Activated CD8-positive, alpha-beta memory T cell treated with anti-CD3 and anti-CD28 coated beads, Interleukin-2, amount 50 U/mL, for 24 hours (primary cell): ENCODE data around the gene SMC6.

ENCODE experiments used
- DNase-seq: peaks from one replicate; pipeline ENCODE4 v3.0.0-alpha.2; 2020; ENCODE audit errors: extremely low read depth

SMC6 gene

DNA sequence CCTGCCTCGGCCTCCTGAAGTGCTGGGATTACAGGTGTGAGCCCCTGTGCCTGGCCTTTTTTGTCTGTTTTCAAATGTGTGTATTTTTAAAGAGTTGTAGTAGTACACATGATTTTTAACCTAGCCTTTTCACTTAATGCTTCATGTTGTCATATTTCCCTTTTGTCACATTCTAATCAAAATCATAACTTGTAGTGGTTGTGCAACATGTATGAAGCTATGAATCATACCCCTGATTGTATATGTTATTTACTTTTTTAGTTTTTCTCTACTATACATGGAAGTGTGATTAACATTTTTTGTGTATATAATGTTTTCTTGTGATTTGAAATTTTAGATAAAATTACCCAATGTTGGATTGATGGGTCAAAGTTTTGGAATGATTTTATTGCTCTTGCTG lies 8.8 kb upstream of the SMC6 start:
- no peak for DNase-seq

DNA sequence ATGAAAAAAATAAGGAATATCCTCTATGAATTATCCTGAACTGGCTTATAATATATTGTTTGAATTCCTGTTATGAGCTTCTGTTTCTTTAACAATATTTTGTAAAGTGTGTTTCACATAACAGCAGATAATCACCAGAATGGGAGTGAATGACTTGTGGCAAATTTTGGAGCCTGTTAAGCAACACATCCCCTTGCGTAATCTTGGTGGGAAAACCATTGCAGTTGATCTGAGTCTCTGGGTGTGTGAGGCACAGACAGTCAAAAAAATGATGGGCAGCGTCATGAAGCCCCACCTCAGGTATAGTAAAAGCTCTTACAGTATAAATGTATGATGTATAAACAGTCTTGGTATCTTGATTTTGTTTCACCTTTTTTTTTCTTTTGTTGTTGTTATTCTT lies 6.2 kb upstream of the SMC6 start:
- no peak for DNase-seq

GRCh38 chr2:17758118-17758517 lies 4.5 kb upstream of the SMC6 start:
- no peak for DNase-seq

- DNase-seq = no peak
Measured at GRCh38 chr2:17757321-17757720, 3.7 kb upstream of the SMC6 start.

DNA sequence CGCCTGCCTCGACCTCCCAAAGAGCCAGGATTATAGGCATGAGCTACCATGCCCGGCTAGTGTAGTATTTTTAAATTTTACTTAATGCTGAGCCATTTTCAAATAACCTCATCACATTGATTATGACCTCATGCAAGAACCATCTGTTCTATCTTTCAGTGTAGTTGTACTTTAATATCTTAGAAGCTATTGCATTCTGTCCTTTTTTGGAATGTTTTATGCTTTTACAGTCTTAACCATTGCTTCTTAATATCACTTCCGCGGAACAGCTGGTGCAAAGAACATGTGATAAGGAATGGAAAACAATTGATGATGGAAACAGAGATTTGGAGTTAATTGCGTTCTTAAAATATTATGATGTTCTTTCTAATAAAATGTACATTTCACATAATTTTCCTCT lies 3.1 kb upstream of the SMC6 start:
- DNase-seq = no peak

DNA sequence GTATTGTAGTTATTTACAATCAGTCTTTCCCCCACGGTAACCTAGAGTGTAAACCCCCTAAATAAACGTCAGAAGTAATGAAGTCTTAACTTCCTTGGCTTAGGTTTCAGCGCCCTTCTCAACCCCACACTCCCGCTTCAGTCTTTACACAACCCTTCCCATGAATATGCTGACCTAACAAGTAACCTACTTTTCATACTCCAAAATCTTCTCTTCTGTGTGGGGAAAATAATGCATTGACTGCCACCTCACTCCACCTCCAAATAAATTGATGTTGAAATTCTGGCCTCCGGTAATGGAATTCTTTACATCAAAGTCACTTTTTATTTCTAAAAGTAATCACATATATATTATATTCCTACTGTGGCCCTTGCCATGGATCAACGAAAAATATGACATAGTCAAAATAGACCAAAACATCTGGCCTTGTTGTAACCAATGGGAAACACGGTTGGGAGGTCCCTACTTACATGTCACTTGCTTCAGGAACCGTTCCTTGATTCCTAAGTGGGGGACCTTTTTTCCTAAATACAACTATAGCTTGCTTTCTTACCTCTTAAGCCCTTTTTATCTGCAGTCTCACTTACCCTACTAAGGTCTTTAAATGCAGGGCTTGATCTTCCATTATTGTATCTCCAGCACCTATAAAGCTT lies 1.3 kb upstream of the SMC6 start:
- DNase-seq = no peak

DNA sequence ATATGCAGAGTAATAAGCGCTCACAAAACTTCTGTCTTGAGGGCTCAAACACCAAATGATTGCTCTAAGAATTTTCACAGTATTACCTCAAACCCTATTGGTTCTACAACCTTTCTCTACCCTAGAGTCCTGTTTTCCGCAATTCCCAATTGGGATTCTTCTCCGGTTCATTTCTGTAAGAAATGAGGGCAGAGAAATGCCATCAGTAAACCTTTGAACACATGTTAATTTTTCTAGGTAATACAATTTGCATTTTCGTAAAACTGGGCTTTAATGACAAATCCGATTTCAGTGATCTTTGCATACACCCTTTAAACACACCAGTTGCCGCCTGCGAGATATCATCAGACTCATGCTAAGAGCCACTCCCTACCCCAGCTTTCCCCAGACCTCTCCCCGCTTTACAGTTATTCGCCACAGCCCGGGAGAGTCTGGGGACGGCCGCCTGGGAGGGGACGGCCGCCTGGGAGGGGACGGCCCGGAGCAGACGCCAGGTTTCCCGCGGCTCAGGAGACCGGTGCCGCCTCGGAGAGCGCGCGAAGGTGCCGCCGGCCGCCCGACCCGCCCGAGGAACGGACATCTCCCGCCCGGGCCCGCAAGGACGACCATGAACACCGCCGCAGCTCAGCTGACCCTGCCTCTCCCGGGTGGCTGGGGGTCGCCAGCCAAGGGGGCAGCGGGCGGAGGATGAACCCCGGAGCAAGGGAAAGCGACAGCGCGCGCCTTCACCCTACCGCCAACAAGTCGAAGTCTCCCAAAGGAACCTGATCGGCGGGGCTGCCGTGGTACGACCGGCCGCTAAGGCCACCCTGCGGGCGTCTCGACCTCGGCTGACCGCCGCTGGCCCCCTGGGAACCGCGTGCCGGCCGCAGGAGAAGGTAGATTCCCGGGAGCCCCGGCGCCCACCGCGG lies 463 bp downstream of the SMC6 start:
- no peak for DNase-seq

DNA sequence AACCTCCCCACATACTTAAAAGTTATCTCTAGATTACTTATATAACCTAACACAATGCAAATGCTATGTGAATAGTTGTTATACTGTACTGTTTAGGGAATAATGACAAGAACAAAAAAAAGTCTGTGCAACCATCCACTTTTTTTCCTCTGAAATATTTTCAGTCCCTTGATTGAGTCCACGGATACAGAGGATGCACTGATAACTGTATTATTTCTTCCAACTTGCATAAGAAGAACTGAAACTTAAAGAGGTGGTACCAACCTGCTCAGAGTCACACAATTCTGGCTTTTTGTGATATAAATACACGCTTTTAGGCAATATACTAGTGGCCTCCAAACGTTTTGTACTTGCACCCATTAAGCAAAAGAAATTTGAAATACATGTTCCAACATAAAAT lies 1.4 kb downstream of the SMC6 start:
- DNase-seq = no peak

GRCh38 chr2:17749753-17750438 lies 3.7 kb downstream of the SMC6 start:
- no peak for DNase-seq

DNA sequence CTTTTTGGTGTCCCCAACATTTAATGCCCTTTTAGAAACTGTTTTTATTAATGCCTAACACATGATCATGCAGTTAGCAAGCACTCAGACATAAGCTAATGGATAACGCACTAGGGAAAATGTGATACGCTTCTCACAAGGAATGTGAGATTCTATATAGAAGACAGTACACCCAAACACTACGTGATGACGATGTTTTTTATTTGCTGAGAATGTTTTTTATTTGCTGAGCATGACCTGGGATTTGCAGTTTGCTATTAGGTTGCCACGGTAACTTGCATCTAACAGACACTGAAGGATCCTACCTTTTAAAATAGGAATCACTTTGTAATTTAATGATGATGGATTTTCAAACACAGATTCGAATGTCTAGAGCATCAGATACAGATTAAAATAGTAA lies 4.9 kb downstream of the SMC6 start:
- DNase-seq = no peak

GRCh38 chr2:17747684-17748452 lies 5.7 kb downstream of the SMC6 start:
- no peak for DNase-seq

DNA sequence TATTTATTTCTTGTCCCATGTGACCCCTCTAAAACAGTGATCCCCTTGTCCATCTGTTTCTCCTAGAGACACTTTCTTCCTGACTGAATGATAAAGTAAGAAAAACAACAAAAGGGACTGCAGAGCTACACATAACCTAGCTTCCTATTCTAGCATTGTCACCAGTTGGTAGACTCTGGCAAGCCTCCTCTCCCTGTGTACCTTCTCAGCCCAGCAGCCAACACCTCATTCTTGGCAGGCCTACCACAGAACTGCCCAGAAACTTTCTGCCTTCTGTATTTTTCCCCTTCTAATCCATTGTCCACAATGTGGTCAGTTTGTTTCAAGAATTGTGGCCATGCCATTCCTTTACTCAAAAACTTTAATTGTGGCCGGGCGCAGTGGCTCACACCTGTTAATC lies 13.4 kb downstream of the SMC6 start:
- DNase-seq = no peak

GRCh38 chr2:17736989-17737388 lies 16.6 kb downstream of the SMC6 start:
- no peak for DNase-seq

DNA sequence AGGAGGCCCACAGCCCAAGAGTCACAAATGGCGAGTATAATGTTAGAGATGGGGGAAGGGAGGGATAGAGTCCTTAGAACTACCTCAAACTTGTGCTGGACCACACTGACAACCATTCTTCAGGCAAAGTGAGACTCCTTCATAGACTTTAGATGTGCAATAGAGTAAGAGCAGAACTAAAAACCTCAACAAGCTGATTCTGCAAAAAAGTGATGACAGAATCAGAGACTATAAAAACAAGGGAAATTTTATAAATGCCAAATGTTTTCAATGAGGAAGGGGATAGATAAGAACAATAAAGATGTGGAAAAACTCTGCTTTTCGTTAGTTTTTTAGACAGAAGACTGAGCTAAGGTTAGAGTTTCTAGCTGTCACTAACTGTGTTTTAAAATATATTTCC lies 17.7 kb downstream of the SMC6 start:
- DNase-seq = no peak

- no peak for DNase-seq
Measured at GRCh38 chr2:17733599-17733998, 20.0 kb downstream of the SMC6 start.

GRCh38 chr2:17729880-17730279 lies 23.7 kb downstream of the SMC6 start:
- no peak for DNase-seq

DNA sequence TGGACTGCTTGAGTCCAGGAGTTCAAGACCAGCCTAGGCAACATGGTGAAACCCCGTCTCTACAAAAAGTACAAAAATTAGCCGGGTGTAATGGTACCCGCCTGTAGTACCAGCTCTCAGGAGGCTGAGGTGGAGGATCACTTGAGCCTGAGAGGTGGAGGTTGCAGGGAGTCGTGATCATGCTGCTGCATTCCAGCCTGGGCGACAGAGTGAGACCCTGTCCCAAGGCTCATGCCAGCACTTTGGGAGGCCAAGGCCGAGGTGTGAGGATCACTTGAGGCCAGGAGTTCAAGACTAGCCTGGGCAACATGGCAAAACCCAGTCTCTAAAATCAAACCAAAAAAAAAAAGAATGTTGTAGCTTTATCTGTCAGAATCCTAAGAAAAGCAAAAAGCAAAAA lies 25.4 kb downstream of the SMC6 start:
- DNase-seq = no peak

DNA sequence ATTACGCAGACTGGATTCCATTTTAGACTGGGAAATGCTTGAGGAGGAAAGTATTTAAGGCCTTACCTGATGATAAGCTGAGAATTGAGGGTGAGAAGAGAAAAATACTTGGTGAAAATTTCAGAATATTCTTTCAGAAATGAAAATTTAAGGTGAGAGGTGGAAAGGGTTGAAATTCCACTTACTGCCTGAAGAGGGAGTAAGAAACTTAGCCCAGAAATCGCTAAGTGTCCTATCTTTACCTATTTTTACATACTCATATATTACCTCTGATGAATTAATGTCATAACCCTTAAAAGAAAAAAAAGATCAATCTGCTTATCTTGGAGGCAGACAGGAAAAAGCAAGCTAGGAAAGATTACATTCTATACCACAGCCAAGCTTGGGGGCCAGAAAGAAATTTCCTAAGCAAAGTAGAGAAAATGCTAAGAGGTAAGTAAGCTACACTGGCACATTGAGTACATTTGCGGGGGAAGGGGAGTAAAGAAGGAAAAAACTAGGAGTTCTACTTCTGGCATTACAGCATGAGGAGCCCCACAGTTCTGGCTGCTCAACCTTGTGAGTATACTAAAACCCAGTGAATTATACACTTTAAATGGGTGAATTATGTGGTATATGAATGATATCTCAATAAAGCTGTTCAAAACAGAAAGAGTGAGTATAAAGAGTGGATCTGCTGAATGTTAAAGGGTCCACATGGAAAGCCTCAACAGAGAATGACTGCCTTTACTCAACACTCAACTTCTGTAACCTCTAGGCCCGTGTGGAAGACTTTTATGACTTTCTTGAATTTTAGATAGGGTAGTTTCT lies 33.8 kb downstream of the SMC6 start:
- DNase-seq = no peak

- DNase-seq = no peak
Measured at GRCh38 chr2:17718689-17719088, 34.9 kb downstream of the SMC6 start.

DNA sequence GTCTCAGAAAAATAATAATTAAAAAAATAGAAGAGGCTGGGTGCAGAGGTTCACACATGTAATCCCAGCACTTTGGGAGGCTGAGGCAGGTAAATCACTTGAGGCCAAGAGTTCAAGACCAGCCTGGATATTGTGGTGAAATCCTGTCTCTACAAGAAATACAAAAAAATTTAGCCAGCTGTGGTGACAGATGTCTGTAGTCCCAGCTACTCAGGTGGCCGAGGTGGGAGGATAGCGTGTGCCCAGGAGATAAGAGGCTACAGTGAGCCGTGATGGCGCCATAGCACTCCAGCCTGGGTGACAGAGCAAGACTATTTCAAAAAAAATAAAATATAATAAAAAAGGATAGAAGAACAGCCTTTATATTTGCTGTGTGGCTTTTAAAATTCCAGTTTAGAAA lies 35.9 kb downstream of the SMC6 start:
- no peak for DNase-seq

- DNase-seq = no peak
Measured at GRCh38 chr2:17713291-17713690, 40.3 kb downstream of the SMC6 start.
